ENCODE measurements around the gene EVA1A. TPM values are rescaled to one million over a fixed set of nuclear protein-coding genes. Genes with fewer than 3 reads are reported as not detected.

Gene EVA1A
- total RNA-seq, 1 experiment from 2014 or later: 0.68 TPM

GRCh38 chr2:75491129-75491753 lies 69.5 kb downstream of the EVA1A start:
- Histone ChIP-seq H2BK15ac (ENCODE audit: low read depth, low read length) (no peak overlapping the region), H3K14ac (ENCODE audit: insufficient read depth, low read length) (no peak overlapping the region), H4K8ac (replicated peaks; ENCODE audit: insufficient read length, low read depth, low read length) (no peak overlapping the region), H2AFZ (ENCODE audit: low read length) (no peak overlapping the region), H3K4me1 (ENCODE audit: insufficient read depth, low read length) (no peaks in the 10 kb centered on the region; the same call in 1 of the 2 replicates), H3K79me2 (ENCODE audit: insufficient read depth, low read length) (no peaks in the 10 kb centered on the region), H3K23ac (ENCODE audit: insufficient read length, low read depth, low read length) (no peak overlapping the region), H3K9ac (ENCODE audit: extremely low read depth, insufficient read length, low read length) (no peak overlapping the region), H2BK5ac (ENCODE audit: insufficient read length, low read length) (no peak overlapping the region), H3K9me3 (ENCODE audit: control insufficient read depth, low read depth, low read length) (no peaks in the 10 kb centered on the region), H3K27ac (ENCODE audit: insufficient read length, low read depth, low read length) (no peak overlapping the region), H3K4ac (ENCODE audit: low read depth, low read length) (no peak overlapping the region), H2BK120ac (ENCODE audit: low read depth, low read length, poor library complexity, severe bottlenecking) (no peak overlapping the region), H4K5ac (ENCODE audit: insufficient read length, low read depth, low read length) (no peak overlapping the region), H3K79me1 (ENCODE audit: insufficient read depth, low read depth, low read length, poor library complexity, severe bottlenecking) (no peaks in the 10 kb centered on the region), H4K91ac (ENCODE audit: insufficient read length, low read depth, low read length) (no peak overlapping the region), H2BK12ac (ENCODE audit: insufficient read length, low read depth, low read length) (no peak overlapping the region), H2BK20ac (ENCODE audit: low read depth, low read length, poor library complexity, severe bottlenecking) (no peak overlapping the region), H3K4me2 (ENCODE audit: insufficient read depth, insufficient read length, low read length) (no peak overlapping the region), H3K27me3 (ENCODE audit: insufficient read depth, low read length) (no peaks in the 10 kb centered on the region), H3K56ac (ENCODE audit: insufficient read length, low read depth, low read length) (no peak overlapping the region), H2AK5ac (ENCODE audit: insufficient read length, low read length) (no peak overlapping the region), H3K18ac (ENCODE audit: insufficient read length, low read depth, low read length) (no peak overlapping the region), H3T11ph (ENCODE audit: low read length) (no peak overlapping the region), H4K20me1 (ENCODE audit: control insufficient read depth, insufficient read depth, insufficient read length) (no peaks in the 10 kb centered on the region), H3K23me2 (ENCODE audit: insufficient read length, low read depth, low read length, poor library complexity, severe bottlenecking) (no peaks in the 10 kb centered on the region)
- TF ChIP-seq, protein P1, sequence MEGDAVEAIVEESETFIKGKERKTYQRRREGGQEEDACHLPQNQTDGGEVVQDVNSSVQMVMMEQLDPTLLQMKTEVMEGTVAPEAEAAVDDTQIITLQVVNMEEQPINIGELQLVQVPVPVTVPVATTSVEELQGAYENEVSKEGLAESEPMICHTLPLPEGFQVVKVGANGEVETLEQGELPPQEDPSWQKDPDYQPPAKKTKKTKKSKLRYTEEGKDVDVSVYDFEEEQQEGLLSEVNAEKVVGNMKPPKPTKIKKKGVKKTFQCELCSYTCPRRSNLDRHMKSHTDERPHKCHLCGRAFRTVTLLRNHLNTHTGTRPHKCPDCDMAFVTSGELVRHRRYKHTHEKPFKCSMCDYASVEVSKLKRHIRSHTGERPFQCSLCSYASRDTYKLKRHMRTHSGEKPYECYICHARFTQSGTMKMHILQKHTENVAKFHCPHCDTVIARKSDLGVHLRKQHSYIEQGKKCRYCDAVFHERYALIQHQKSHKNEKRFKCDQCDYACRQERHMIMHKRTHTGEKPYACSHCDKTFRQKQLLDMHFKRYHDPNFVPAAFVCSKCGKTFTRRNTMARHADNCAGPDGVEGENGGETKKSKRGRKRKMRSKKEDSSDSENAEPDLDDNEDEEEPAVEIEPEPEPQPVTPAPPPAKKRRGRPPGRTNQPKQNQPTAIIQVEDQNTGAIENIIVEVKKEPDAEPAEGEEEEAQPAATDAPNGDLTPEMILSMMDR (conservative IDR thresholded peaks at IDR 0.05): no peak
- no peak overlapping the region for H3K27ac Mint-ChIP-seq
- peaks cover 5 to 7% of the 10 kb centered on the region in 2 experiments; a peak in 2 of 5 replicates for H3K9me3 Mint-ChIP-seq
- peaks cover 5% of the 10 kb centered on the region in 2 experiments; a peak in 3 of 4 replicates for H3K4me1 Mint-ChIP-seq
- peaks cover 0 to 5% (median 0%) of the 10 kb centered on the region in 3 experiments; a peak in 3 of 7 replicates for H3K36me3 Mint-ChIP-seq (ENCODE audit: insufficient read depth in 1 of 3, low read depth in 3 of 3)
- peaks cover 2% of the 10 kb centered on the region for H3K27me3 Mint-ChIP-seq (ENCODE audit: low read depth)
- no peak for DNase-seq
- H3K4me3 Mint-ChIP-seq: no peak overlapping the region
- no CpG with 5 or more reads among the region's 4 CpGs for WGBS (ENCODE audit: extremely low coverage, insufficient read length, low lambda C conversion rate)

All from H9 (cell line).